ENCODE measurements around the gene MLNR. TPM values are rescaled to one million over a fixed set of nuclear protein-coding genes. Genes with fewer than 3 reads are reported as not detected.

The MLNR gene
- total RNA-seq, 1 experiment from 2014 or later: not detected

DNA sequence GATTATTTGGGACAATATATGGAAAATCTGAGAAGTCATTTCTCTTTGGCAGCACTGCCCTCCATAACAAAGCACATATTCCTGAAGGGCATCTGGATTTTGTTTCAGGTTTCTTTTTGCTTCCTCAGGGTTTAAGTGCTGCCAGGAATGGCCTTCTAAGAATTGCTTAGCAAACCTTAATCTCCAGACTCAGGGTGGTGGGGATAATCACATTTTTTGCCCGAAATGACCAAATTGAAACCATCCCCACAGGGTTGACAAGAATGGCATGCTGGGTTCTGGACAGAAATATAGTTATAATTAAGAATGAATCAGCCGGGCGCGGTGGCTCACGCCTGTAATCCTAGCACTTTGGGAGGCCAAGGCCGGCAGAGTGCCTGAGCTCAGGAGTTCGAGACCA is 21.2 kb downstream of the MLNR start:
- POLR2A ChIA-PET: no interaction called here
- ATAC-seq (no peak), DNase-seq (ENCODE audit: low spot score) (no peak)
- Mint-ChIP-seq H3K4me3 (no peak overlapping the region), H3K9me3 (no peaks in the 10 kb centered on the region), H3K36me3 (no peaks in the 10 kb centered on the region), H3K4me1 (no peaks in the 10 kb centered on the region), H3K27me3 (ENCODE audit: low read depth) (peaks cover 12% of the 10 kb centered on the region; the same call in 1 of the 2 replicates), H3K27ac (no peak overlapping the region)
- CTCF ChIA-PET: interaction anchor here (0.6 kb wide), 1 partner anchor 413 kb away, joined by 3 read pairs; no protein-coding TSS in a partner anchor
- TF ChIP-seq, protein P1, sequence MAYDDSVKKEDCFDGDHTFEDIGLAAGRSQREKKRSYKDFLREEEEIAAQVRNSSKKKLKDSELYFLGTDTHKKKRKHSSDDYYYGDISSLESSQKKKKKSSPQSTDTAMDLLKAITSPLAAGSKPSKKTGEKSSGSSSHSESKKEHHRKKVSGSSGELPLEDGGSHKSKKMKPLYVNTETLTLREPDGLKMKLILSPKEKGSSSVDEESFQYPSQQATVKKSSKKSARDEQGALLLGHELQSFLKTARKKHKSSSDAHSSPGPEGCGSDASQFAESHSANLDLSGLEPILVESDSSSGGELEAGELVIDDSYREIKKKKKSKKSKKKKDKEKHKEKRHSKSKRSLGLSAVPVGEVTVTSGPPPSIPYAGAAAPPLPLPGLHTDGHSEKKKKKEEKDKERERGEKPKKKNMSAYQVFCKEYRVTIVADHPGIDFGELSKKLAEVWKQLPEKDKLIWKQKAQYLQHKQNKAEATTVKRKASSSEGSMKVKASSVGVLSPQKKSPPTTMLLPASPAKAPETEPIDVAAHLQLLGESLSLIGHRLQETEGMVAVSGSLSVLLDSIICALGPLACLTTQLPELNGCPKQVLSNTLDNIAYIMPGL (CRISPR knock-in tag; IDR thresholded peaks at IDR 0.05): no peak
- TF ChIP-seq, protein P2, sequence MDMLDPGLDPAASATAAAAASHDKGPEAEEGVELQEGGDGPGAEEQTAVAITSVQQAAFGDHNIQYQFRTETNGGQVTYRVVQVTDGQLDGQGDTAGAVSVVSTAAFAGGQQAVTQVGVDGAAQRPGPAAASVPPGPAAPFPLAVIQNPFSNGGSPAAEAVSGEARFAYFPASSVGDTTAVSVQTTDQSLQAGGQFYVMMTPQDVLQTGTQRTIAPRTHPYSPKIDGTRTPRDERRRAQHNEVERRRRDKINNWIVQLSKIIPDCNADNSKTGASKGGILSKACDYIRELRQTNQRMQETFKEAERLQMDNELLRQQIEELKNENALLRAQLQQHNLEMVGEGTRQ (CRISPR knock-in tag; IDR thresholded peaks at IDR 0.05): no peak
- TF ChIP-seq NFE2L1 (CRISPR knock-in tag; IDR thresholded peaks at IDR 0.05) (no peak), PRRX2 (CRISPR knock-in tag; IDR thresholded peaks at IDR 0.05) (no peak), ZNF416 (CRISPR knock-in tag; IDR thresholded peaks at IDR 0.05) (no peak), TP53 (CRISPR knock-in tag; IDR thresholded peaks at IDR 0.05) (no peak), JAZF1 (CRISPR knock-in tag; IDR thresholded peaks at IDR 0.05) (no peak)
- TF ChIP-seq, protein P3, sequence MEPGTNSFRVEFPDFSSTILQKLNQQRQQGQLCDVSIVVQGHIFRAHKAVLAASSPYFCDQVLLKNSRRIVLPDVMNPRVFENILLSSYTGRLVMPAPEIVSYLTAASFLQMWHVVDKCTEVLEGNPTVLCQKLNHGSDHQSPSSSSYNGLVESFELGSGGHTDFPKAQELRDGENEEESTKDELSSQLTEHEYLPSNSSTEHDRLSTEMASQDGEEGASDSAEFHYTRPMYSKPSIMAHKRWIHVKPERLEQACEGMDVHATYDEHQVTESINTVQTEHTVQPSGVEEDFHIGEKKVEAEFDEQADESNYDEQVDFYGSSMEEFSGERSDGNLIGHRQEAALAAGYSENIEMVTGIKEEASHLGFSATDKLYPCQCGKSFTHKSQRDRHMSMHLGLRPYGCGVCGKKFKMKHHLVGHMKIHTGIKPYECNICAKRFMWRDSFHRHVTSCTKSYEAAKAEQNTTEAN (CRISPR knock-in tag; IDR thresholded peaks at IDR 0.05): no peak
- TF ChIP-seq, protein P4, sequence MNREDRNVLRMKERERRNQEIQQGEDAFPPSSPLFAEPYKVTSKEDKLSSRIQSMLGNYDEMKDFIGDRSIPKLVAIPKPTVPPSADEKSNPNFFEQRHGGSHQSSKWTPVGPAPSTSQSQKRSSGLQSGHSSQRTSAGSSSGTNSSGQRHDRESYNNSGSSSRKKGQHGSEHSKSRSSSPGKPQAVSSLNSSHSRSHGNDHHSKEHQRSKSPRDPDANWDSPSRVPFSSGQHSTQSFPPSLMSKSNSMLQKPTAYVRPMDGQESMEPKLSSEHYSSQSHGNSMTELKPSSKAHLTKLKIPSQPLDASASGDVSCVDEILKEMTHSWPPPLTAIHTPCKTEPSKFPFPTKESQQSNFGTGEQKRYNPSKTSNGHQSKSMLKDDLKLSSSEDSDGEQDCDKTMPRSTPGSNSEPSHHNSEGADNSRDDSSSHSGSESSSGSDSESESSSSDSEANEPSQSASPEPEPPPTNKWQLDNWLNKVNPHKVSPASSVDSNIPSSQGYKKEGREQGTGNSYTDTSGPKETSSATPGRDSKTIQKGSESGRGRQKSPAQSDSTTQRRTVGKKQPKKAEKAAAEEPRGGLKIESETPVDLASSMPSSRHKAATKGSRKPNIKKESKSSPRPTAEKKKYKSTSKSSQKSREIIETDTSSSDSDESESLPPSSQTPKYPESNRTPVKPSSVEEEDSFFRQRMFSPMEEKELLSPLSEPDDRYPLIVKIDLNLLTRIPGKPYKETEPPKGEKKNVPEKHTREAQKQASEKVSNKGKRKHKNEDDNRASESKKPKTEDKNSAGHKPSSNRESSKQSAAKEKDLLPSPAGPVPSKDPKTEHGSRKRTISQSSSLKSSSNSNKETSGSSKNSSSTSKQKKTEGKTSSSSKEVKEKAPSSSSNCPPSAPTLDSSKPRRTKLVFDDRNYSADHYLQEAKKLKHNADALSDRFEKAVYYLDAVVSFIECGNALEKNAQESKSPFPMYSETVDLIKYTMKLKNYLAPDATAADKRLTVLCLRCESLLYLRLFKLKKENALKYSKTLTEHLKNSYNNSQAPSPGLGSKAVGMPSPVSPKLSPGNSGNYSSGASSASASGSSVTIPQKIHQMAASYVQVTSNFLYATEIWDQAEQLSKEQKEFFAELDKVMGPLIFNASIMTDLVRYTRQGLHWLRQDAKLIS (CRISPR knock-in tag; IDR thresholded peaks at IDR 0.05; ENCODE audit: borderline replicate concordance): no peak

DNA sequence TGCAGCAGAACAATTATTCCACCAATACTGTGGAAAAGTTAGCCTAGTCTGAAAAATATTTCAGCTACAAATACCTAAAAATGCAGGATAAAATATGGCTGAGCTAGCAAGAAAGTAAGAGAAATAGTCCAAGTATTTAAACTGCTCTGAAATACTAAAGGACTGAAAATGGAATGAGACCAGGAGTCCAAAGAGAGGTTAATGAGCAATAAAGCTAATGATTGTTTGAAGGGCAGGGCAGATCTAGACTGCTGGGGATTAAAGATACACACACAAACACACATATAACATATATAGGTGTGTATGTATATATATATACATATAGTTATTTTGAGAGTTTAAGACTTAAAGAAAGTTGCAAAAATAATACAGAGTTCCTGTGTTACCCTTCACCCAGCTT is 25.0 kb downstream of the MLNR start:
- ATAC-seq (no peak), DNase-seq (ENCODE audit: low spot score) (no peak)
- H3K4me1 Mint-ChIP-seq: peaks cover 12% of the 10 kb centered on the region
- no peak overlapping the region for H3K4me3 Mint-ChIP-seq
- ChIA-PET CTCF (no interaction called here), POLR2A (no interaction called here)
- no peak overlapping the region for H3K27ac Mint-ChIP-seq
- no peaks in the 10 kb centered on the region for H3K36me3 Mint-ChIP-seq
- H3K27me3 Mint-ChIP-seq (ENCODE audit: low read depth): peaks cover 18% of the 10 kb centered on the region; the same call in 1 of the 2 replicates
- no peaks in the 10 kb centered on the region for H3K9me3 Mint-ChIP-seq
- TF ChIP-seq, protein P5, sequence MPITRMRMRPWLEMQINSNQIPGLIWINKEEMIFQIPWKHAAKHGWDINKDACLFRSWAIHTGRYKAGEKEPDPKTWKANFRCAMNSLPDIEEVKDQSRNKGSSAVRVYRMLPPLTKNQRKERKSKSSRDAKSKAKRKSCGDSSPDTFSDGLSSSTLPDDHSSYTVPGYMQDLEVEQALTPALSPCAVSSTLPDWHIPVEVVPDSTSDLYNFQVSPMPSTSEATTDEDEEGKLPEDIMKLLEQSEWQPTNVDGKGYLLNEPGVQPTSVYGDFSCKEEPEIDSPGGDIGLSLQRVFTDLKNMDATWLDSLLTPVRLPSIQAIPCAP (CRISPR knock-in tag; IDR thresholded peaks at IDR 0.05): no peak
- TF ChIP-seq ZNF396 (CRISPR knock-in tag; IDR thresholded peaks at IDR 0.05; ENCODE audit: borderline replicate concordance): no peak
- TF ChIP-seq ETV6 (CRISPR knock-in tag; IDR thresholded peaks at IDR 0.05): no peak
- TF ChIP-seq, protein P1 (CRISPR knock-in tag; IDR thresholded peaks at IDR 0.05): no peak
- TF ChIP-seq, protein P4 (CRISPR knock-in tag; IDR thresholded peaks at IDR 0.05; ENCODE audit: borderline replicate concordance): no peak
- TF ChIP-seq, protein P6, sequence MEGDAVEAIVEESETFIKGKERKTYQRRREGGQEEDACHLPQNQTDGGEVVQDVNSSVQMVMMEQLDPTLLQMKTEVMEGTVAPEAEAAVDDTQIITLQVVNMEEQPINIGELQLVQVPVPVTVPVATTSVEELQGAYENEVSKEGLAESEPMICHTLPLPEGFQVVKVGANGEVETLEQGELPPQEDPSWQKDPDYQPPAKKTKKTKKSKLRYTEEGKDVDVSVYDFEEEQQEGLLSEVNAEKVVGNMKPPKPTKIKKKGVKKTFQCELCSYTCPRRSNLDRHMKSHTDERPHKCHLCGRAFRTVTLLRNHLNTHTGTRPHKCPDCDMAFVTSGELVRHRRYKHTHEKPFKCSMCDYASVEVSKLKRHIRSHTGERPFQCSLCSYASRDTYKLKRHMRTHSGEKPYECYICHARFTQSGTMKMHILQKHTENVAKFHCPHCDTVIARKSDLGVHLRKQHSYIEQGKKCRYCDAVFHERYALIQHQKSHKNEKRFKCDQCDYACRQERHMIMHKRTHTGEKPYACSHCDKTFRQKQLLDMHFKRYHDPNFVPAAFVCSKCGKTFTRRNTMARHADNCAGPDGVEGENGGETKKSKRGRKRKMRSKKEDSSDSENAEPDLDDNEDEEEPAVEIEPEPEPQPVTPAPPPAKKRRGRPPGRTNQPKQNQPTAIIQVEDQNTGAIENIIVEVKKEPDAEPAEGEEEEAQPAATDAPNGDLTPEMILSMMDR (IDR thresholded peaks at IDR 0.05): no peak
- TF ChIP-seq, protein P7, sequence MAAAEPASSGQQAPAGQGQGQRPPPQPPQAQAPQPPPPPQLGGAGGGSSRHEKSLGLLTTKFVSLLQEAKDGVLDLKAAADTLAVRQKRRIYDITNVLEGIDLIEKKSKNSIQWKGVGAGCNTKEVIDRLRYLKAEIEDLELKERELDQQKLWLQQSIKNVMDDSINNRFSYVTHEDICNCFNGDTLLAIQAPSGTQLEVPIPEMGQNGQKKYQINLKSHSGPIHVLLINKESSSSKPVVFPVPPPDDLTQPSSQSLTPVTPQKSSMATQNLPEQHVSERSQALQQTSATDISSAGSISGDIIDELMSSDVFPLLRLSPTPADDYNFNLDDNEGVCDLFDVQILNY (CRISPR knock-in tag; IDR thresholded peaks at IDR 0.05): no peak
- TF ChIP-seq TEAD1 (CRISPR knock-in tag; IDR thresholded peaks at IDR 0.05): no peak
